Measurements from ENCODE around the gene DCDC2C. TPM values are rescaled to one million over a fixed set of nuclear protein-coding genes. Genes with fewer than 3 reads are reported as not detected.

DCDC2C gene
- polyA plus RNA-seq, 1 donor from 2014 or later = not detected

DNA sequence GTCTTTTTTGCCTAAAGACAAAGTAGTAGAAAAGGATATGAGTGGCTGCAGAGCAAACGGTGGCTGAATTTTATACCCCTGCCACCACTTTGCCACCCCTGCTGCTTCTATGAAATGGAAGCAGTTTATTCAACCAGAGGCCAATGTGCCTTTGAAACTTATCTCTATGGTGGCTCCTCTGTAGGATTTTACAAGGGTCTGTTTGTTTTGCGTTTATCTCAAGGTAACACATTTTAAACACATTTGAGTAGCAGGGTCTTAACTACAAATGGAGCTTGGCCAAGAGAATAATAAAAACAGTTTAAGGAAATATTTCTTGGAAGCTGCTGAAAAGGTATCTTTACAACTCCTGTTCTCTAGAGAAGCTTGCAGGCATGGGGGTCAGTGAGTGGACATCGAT, 39.3 kb upstream of the DCDC2C start:
- Histone ChIP-seq H3K36me3 (ENCODE audit: insufficient read depth, low read length) (no peaks in the 10 kb centered on the region), H3K27me3 (ENCODE audit: insufficient read depth, low read depth, low read length) (no peaks in the 10 kb centered on the region), H3K4me2 (ENCODE audit: low read length) (no peak overlapping the region), H3K9me3 (ENCODE audit: low read length) (no peaks in the 10 kb centered on the region), H3K9me2 (ENCODE audit: insufficient read depth, low read length) (no peaks in the 10 kb centered on the region), H3K4me3 (ENCODE audit: low read length) (no peak overlapping the region), H3F3A (ENCODE audit: insufficient read depth, low read length, poor library complexity, severe bottlenecking) (no peaks in the 10 kb centered on the region), H2AFZ (ENCODE audit: low read depth, low read length) (no peak overlapping the region), H3K9ac (ENCODE audit: low read length) (no peak overlapping the region), H3K27ac (ENCODE audit: low read length) (no peak overlapping the region), H3K79me2 (replicated peaks; ENCODE audit: insufficient read depth, low read length) (no peaks in the 10 kb centered on the region), H4K20me1 (ENCODE audit: insufficient read depth) (no peaks in the 10 kb centered on the region)
- TF ChIP-seq, protein P1, sequence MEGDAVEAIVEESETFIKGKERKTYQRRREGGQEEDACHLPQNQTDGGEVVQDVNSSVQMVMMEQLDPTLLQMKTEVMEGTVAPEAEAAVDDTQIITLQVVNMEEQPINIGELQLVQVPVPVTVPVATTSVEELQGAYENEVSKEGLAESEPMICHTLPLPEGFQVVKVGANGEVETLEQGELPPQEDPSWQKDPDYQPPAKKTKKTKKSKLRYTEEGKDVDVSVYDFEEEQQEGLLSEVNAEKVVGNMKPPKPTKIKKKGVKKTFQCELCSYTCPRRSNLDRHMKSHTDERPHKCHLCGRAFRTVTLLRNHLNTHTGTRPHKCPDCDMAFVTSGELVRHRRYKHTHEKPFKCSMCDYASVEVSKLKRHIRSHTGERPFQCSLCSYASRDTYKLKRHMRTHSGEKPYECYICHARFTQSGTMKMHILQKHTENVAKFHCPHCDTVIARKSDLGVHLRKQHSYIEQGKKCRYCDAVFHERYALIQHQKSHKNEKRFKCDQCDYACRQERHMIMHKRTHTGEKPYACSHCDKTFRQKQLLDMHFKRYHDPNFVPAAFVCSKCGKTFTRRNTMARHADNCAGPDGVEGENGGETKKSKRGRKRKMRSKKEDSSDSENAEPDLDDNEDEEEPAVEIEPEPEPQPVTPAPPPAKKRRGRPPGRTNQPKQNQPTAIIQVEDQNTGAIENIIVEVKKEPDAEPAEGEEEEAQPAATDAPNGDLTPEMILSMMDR (IDR thresholded peaks at IDR 0.05; ENCODE audit: poor library complexity, severe bottlenecking) = no peak
- TF ChIP-seq POLR2AphosphoS5 (IDR thresholded peaks at IDR 0.05) (no peak), RAD21 (conservative IDR thresholded peaks at IDR 0.05) (no peak)

DNA sequence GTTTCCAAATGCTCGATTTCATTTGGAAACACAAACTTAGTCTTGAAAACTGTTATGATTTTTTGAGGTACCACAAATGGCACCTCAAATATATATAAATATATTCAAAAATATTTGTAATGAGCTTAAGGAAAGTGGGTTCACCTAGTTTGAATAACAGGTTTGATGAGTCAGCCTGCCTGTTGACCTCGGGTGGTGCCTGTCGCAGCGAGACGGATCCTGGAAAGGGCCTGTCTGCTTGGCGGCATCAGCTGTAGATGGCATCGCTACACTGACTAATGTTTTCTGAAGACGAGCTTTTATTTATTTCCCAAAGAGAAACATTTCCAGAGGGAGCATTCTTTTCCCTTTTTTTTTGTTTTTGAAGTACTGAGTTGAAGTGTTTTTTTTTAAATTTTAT, 38.5 kb upstream of the DCDC2C start:
- Histone ChIP-seq H3K4me3 (ENCODE audit: low read length) (no peak overlapping the region), H3K36me3 (ENCODE audit: insufficient read depth, low read length) (no peaks in the 10 kb centered on the region), H3K9me2 (ENCODE audit: insufficient read depth, low read length) (no peaks in the 10 kb centered on the region), H3K4me2 (ENCODE audit: low read length) (no peak overlapping the region), H3K9me3 (ENCODE audit: low read length) (no peaks in the 10 kb centered on the region), H3K79me2 (replicated peaks; ENCODE audit: insufficient read depth, low read length) (no peaks in the 10 kb centered on the region), H3F3A (ENCODE audit: insufficient read depth, low read length, poor library complexity, severe bottlenecking) (no peaks in the 10 kb centered on the region), H3K27me3 (ENCODE audit: insufficient read depth, low read depth, low read length) (no peaks in the 10 kb centered on the region), H2AFZ (ENCODE audit: low read depth, low read length) (no peak overlapping the region), H3K27ac (ENCODE audit: low read length) (no peak overlapping the region), H3K9ac (ENCODE audit: low read length) (no peak overlapping the region), H4K20me1 (ENCODE audit: insufficient read depth) (no peaks in the 10 kb centered on the region)
- TF ChIP-seq EP300 (conservative IDR thresholded peaks at IDR 0.05; ENCODE audit: poor library complexity, severe bottlenecking) (no peak), RAD21 (conservative IDR thresholded peaks at IDR 0.05) (no peak), SMC3 (conservative IDR thresholded peaks at IDR 0.05; ENCODE audit: poor library complexity) (no peak), EZH2 (IDR thresholded peaks at IDR 0.05; ENCODE audit: borderline replicate concordance, insufficient read depth, low read length, poor library complexity, severe bottlenecking) (no peak), TAF1 (IDR thresholded peaks at IDR 0.05; ENCODE audit: low read depth) (no peak), POLR2AphosphoS5 (IDR thresholded peaks at IDR 0.05) (no peak), MXI1 (conservative IDR thresholded peaks at IDR 0.05; ENCODE audit: poor library complexity, severe bottlenecking) (no peak)
- TF ChIP-seq, protein P2, sequence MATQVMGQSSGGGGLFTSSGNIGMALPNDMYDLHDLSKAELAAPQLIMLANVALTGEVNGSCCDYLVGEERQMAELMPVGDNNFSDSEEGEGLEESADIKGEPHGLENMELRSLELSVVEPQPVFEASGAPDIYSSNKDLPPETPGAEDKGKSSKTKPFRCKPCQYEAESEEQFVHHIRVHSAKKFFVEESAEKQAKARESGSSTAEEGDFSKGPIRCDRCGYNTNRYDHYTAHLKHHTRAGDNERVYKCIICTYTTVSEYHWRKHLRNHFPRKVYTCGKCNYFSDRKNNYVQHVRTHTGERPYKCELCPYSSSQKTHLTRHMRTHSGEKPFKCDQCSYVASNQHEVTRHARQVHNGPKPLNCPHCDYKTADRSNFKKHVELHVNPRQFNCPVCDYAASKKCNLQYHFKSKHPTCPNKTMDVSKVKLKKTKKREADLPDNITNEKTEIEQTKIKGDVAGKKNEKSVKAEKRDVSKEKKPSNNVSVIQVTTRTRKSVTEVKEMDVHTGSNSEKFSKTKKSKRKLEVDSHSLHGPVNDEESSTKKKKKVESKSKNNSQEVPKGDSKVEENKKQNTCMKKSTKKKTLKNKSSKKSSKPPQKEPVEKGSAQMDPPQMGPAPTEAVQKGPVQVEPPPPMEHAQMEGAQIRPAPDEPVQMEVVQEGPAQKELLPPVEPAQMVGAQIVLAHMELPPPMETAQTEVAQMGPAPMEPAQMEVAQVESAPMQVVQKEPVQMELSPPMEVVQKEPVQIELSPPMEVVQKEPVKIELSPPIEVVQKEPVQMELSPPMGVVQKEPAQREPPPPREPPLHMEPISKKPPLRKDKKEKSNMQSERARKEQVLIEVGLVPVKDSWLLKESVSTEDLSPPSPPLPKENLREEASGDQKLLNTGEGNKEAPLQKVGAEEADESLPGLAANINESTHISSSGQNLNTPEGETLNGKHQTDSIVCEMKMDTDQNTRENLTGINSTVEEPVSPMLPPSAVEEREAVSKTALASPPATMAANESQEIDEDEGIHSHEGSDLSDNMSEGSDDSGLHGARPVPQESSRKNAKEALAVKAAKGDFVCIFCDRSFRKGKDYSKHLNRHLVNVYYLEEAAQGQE (IDR thresholded peaks at IDR 0.05; ENCODE audit: borderline replicate concordance) = no peak
- TF ChIP-seq, protein P1 (IDR thresholded peaks at IDR 0.05; ENCODE audit: poor library complexity, severe bottlenecking) = no peak
